ENCODE results near the gene CERK. TPM values are rescaled to one million over a fixed set of nuclear protein-coding genes. Genes with fewer than 3 reads are reported as not detected.
A peak's percentile ranks its signal among the peaks of the same experiment; 100 is the strongest.
"Not testable (repeated sequence)": the region's sequence is repeated elsewhere in the genome, so short reads cannot be mapped to it uniquely, and the experiment has no call there.

CERK gene, protein sequence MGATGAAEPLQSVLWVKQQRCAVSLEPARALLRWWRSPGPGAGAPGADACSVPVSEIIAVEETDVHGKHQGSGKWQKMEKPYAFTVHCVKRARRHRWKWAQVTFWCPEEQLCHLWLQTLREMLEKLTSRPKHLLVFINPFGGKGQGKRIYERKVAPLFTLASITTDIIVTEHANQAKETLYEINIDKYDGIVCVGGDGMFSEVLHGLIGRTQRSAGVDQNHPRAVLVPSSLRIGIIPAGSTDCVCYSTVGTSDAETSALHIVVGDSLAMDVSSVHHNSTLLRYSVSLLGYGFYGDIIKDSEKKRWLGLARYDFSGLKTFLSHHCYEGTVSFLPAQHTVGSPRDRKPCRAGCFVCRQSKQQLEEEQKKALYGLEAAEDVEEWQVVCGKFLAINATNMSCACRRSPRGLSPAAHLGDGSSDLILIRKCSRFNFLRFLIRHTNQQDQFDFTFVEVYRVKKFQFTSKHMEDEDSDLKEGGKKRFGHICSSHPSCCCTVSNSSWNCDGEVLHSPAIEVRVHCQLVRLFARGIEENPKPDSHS
- 37.7 and 38.9 TPM in 2 replicates for total RNA-seq

DNA sequence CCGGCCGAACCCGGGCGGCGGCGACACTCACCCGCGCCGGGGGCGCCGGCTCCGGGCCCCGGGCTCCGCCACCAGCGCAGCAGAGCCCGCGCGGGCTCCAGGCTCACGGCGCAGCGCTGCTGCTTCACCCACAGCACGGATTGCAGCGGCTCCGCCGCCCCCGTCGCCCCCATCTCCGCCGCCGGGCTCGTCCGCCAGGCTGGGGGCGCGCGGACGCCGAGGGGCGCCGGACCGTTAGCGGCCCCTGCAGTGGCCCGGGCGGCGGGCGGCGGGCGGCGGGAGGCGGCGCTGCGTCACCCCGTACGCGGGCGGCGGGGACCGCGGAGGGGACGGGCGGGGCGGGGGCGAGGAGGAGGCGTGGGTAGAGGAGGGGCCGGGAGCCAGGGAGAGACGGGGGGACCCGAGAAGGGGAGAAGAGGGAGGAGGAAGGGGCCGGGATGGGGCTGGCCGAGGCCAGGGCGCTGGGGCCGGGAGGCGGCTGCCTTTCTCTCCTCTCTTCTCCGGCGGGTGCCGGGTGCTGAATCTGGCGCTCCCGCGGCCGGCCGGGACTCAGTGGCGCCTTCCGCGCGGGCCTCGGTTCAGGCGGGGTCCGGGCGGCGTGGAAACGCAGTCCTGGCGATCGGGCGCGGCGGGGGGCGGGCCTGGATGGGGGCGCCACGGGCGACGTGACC, at the start of gene CERK:
Gene CERK (minus strand): TSS at position 277 of the 671 bp plus-strand sequence. CDS start 104 bp downstream, at position 173.
- H3K4me3 ChIP-seq (ENCODE audit: low read depth, low read length) = peak within 1 kb of the TSS; percentile 75
- peak; percentile 80 for DNase-seq (ENCODE audit: low read depth)
- TF ChIP-seq, protein P1, sequence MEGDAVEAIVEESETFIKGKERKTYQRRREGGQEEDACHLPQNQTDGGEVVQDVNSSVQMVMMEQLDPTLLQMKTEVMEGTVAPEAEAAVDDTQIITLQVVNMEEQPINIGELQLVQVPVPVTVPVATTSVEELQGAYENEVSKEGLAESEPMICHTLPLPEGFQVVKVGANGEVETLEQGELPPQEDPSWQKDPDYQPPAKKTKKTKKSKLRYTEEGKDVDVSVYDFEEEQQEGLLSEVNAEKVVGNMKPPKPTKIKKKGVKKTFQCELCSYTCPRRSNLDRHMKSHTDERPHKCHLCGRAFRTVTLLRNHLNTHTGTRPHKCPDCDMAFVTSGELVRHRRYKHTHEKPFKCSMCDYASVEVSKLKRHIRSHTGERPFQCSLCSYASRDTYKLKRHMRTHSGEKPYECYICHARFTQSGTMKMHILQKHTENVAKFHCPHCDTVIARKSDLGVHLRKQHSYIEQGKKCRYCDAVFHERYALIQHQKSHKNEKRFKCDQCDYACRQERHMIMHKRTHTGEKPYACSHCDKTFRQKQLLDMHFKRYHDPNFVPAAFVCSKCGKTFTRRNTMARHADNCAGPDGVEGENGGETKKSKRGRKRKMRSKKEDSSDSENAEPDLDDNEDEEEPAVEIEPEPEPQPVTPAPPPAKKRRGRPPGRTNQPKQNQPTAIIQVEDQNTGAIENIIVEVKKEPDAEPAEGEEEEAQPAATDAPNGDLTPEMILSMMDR (IDR thresholded peaks at IDR 0.05; ENCODE audit: insufficient read depth, low read depth, low read length) = no peak

DNA sequence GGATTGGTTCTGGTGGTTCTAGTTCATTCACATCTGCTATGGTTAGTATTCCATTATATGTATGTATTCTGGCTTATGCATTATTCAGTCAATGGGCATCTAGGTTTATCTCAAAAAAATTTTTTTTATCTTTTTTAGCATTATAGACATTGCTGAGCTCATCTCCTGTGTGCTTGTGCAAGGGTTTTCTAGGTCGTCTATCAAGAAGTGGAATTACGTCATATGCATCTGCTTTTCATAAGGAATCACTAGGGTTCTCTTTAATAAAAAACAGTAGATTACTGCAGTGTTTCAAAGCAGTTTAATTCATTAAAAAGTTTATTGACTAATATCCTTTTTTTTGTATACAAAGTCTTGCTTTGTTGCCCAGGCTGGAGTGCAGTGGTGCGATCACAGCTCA, 45.7 kb upstream of the CERK start:
- TF ChIP-seq, protein P1 (IDR thresholded peaks at IDR 0.05; ENCODE audit: insufficient read depth, low read depth, low read length) = no peak
- H3K4me3 ChIP-seq (ENCODE audit: low read depth, low read length) = no peak overlapping the region
- peak; percentile 48 for DNase-seq (ENCODE audit: low read depth)

DNA sequence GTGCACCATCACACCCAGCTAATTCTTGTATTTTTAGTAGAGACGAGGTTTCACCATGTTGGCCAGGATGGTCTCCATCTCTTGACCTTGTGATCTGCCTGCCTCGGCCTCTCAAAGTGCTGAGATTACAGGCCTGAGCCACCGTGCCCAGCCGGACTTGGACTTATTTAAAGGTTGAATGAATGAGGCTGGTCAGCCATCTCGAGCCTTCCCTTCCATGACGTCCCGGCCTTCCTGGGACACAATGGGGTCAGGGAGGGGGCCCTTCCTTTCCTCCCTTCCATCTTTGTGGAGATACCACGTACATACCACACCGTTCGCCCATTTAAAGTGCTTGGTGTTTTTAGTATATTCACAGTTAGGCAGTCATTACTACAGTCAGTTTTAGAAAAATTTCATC, 44.1 kb upstream of the CERK start:
- not testable (repeated sequence) for H3K4me3 ChIP-seq (ENCODE audit: low read depth, low read length); DNase-seq (ENCODE audit: low read depth)

DNA sequence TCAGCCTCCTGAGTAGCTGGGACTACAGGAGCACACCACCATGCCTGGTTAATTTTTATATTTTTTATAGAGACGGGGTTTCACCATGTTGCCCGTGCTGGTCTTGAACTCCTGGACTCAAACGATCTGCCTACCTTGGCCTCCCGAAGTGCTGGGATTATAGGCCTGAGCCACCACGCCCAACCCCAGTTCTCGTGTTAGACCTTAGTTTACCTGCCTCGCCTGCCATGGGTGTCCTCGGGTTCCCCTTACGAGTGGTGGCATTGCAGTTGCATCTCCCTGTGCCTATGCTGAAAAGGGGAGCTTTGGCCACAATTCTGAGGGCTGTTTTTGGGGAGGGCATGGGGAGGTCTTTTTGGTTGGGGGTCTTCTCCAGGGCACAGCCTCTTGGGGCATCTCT, 43.2 kb upstream of the CERK start:
- TF ChIP-seq, protein P1 (IDR thresholded peaks at IDR 0.05; ENCODE audit: insufficient read depth, low read depth, low read length) = no peak

DNA sequence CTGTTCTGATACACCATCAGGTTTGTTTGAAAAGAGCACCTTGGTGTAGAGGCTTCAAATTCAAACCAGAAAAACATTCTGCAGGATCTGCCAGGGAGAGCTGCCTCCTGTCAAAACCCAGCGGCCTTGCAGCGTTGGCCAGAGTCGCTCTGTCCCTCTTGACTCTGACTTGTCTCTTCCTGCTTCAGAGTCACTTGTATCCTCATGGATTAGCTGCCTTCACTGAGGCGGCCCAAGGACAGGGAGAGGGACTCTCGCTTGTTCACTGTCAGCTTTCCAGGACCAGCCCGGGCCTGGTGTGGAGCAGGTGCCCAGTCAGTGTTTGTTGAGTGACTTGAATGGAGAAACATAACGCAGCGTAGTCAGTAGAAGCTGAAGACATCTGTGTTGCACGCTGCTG, 42.4 kb upstream of the CERK start:
- H3K4me3 ChIP-seq (ENCODE audit: low read depth, low read length) = no peak overlapping the region
- no peak for DNase-seq (ENCODE audit: low read depth)
- TF ChIP-seq, protein P1 (IDR thresholded peaks at IDR 0.05; ENCODE audit: insufficient read depth, low read depth, low read length) = no peak

More for the DNA sequence above, 43.2 kb upstream of the CERK start:
- no peak for DNase-seq (ENCODE audit: low read depth)
- no peak overlapping the region for H3K4me3 ChIP-seq (ENCODE audit: low read depth, low read length)

DNA sequence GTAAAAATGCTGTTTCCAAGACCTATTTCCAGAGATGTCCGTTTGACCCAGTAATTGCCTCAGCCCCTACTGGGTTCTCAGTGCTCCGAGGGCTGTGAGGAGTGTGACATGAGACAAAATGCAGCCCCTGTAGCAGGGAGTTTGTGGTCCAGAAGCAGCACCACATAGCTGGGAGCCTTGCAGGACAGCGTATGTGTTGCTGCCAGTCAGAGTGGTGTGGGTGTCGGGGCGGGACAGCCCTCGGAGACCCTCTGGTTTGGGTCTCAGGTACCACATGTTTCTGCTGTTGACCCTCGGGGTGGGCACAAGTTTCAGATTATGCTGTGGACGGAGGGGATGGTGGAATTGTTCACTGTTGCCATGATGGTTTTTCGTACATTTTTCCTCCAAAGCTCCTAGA, 41.6 kb upstream of the CERK start:
- TF ChIP-seq, protein P1 (IDR thresholded peaks at IDR 0.05; ENCODE audit: insufficient read depth, low read depth, low read length) = no peak
- DNase-seq (ENCODE audit: low read depth) = no peak
- H3K4me3 ChIP-seq (ENCODE audit: low read depth, low read length) = no peak overlapping the region

DNA sequence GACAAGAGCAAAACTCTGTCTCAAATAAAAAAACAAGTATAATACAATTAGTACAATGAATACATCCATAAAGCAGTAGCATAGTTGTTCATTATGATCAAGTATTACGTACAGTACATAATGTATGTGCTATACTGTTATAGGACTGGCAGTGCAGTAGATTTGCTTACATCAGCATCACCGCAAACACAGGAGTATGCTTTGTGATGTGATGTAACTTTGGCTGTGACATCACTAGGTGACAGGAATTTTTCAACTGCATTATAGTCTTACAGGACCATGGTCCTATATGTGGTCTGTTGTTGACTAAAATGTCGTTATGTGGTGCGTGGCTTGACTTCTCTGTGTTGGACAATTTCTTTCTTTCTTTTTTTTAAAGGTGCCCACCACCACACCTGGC, 41.0 kb upstream of the CERK start:
- no peak for DNase-seq (ENCODE audit: low read depth)
- no peak overlapping the region for H3K4me3 ChIP-seq (ENCODE audit: low read depth, low read length)
- TF ChIP-seq, protein P1 (IDR thresholded peaks at IDR 0.05; ENCODE audit: insufficient read depth, low read depth, low read length) = no peak

Measured in fibroblast of villous mesenchyme (primary cell).